OCI-LY1 (cell line): Measurements from ENCODE around the gene NUFIP2.

Experiments used
- CTCF ChIP-seq: fragments of 200-600 bp; sonication (generic), shearing (Covaris generic); IDR thresholded peaks from 2 replicates; pipeline ENCODE4 v1.5.1; 2017; ENCODE audit warnings: mild to moderate bottlenecking, antibody characterized with exemption, low read length, moderate library complexity, mixed read lengths
- EZH2 ChIP-seq: fragments of 200-600 bp; sonication (generic), shearing (Covaris generic); IDR thresholded peaks from 2 replicates; pipeline ENCODE4 v1.8.0; 2017; ENCODE audit warnings: borderline replicate concordance, mixed run types, mild to moderate bottlenecking, antibody characterized with exemption, low read length, moderate library complexity, mixed read lengths

GRCh38 chr17:29289852-29290251 is 4.1 kb downstream of the NUFIP2 start:
- TF ChIP-seq CTCF: no peak
- TF ChIP-seq EZH2: no peak
